Measurements from ENCODE around the gene LVRN.
"Not testable (repeated sequence)": the region's sequence is repeated elsewhere in the genome, so short reads cannot be mapped to it uniquely, and the experiment has no call there.

Gene LVRN, protein sequence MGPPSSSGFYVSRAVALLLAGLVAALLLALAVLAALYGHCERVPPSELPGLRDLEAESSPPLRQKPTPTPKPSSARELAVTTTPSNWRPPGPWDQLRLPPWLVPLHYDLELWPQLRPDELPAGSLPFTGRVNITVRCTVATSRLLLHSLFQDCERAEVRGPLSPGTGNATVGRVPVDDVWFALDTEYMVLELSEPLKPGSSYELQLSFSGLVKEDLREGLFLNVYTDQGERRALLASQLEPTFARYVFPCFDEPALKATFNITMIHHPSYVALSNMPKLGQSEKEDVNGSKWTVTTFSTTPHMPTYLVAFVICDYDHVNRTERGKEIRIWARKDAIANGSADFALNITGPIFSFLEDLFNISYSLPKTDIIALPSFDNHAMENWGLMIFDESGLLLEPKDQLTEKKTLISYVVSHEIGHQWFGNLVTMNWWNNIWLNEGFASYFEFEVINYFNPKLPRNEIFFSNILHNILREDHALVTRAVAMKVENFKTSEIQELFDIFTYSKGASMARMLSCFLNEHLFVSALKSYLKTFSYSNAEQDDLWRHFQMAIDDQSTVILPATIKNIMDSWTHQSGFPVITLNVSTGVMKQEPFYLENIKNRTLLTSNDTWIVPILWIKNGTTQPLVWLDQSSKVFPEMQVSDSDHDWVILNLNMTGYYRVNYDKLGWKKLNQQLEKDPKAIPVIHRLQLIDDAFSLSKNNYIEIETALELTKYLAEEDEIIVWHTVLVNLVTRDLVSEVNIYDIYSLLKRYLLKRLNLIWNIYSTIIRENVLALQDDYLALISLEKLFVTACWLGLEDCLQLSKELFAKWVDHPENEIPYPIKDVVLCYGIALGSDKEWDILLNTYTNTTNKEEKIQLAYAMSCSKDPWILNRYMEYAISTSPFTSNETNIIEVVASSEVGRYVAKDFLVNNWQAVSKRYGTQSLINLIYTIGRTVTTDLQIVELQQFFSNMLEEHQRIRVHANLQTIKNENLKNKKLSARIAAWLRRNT

GRCh38 chr5:115962239-115962564 lies at the start of gene LVRN:
Gene LVRN (plus strand): TSS chr5:115962475. CDS start chr5:115962618, 143 bp downstream.
- Mint-ChIP-seq H3K9me3 (no peaks in the 10 kb centered on the region), H3K27me3 (ENCODE audit: low read depth) (peaks cover 65% of the 10 kb centered on the region), H3K36me3 (ENCODE audit: low read depth) (no peaks in the 10 kb centered on the region), H3K4me1 (ENCODE audit: low read depth) (no peaks in the 10 kb centered on the region), H3K4me3 (no peak within 1 kb of the TSS), H3K27ac (no peak within 1 kb of the TSS)

DNA sequence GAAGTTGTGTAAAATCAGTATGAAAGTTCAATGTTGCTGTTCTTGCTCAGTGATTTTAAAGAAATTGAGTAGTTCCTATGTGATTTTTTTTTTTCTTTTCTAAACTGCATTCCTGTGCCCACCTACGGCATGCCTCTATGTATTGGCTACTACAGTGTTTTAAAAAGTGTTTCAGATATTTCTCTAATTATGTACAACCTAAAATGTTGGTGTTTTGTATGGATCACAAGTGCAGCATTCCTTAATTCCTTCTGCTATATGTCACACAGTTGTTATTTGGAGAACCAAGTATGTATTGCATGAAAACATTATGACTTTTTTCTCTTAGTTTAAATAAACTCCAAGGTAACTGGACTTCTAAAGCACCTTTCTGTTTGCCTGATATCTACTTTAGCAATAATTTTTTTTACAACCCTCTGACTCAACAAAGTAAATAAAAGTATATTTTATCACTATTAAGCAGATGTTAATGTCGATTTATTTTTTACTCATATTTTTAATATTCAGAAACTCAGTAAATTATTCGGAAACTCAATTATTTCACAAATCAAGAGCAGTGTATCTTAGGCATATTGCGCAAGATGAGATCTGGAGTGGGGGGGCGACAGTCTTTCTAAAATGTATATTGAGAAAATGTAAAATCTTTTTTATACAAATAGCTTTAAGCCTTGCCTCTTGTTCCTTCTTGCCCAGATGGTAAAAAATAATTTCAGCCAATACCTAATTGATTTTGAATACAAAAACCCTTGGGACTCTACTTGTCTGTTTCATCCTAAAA lies 48.5 kb upstream of the LVRN start:
- H3K4me1 Mint-ChIP-seq (ENCODE audit: low read depth); H3K36me3 Mint-ChIP-seq (ENCODE audit: low read depth); H3K4me3 Mint-ChIP-seq; H3K27ac Mint-ChIP-seq; H3K27me3 Mint-ChIP-seq (ENCODE audit: low read depth); H3K9me3 Mint-ChIP-seq: not testable (repeated sequence)

DNA sequence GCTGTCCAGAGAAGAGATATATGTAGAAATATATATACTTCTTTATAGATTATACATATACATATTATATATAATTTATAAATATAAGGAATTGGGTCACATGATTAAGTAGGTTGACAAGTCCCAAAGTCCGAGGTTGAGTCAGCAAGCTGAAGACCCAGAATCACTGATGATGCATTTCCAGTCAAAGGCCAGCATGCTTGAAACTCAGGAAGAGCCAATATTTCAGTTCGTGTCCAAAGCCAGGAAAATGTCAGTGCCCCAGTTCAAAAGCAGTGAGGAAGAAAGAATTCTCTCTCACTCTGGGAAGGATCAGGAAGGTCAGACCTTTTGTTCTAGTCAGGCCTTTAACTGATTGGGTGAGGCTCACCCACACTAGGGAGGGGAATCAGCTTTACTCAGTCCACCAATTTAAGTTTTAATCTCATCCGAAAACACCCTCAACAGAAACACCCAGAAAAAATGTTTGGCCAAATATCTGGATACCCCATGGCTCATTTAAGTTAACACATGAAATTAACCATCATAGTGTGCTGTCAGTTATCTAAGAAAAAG lies 42.0 kb upstream of the LVRN start:
- Mint-ChIP-seq H3K9me3 (no peaks in the 10 kb centered on the region), H3K4me3 (no peak overlapping the region), H3K4me1 (ENCODE audit: low read depth) (no peaks in the 10 kb centered on the region), H3K27ac (no peak overlapping the region), H3K27me3 (ENCODE audit: low read depth) (no peaks in the 10 kb centered on the region), H3K36me3 (ENCODE audit: low read depth) (no peaks in the 10 kb centered on the region)

GRCh38 chr5:115928578-115929407 lies 33.5 kb upstream of the LVRN start:
- not testable (repeated sequence) for H3K27me3 Mint-ChIP-seq (ENCODE audit: low read depth); H3K27ac Mint-ChIP-seq; H3K9me3 Mint-ChIP-seq; H3K36me3 Mint-ChIP-seq (ENCODE audit: low read depth); H3K4me1 Mint-ChIP-seq (ENCODE audit: low read depth); H3K4me3 Mint-ChIP-seq

DNA sequence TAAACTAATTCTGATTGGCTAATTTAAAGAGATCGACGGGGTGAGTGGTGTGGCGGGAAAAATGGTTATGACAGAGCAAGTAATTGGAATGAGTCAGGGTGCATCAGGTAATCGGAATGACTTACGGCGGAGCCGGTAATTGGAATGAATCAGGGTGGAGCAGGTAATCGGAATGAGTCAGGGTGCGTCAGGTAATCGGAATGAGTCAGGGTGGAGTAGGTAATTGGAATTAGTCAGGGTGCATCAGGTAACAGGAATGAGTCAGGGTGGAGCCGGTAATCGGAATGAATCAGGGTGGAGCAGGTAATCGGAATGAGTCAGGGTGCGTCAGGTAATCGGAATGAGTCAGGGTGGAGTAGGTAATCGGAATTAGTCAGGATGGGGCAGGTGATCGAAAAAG lies 32.1 kb upstream of the LVRN start:
- H3K4me1 Mint-ChIP-seq (ENCODE audit: low read depth); H3K27me3 Mint-ChIP-seq (ENCODE audit: low read depth); H3K4me3 Mint-ChIP-seq; H3K36me3 Mint-ChIP-seq (ENCODE audit: low read depth); H3K9me3 Mint-ChIP-seq; H3K27ac Mint-ChIP-seq: not testable (repeated sequence)

DNA sequence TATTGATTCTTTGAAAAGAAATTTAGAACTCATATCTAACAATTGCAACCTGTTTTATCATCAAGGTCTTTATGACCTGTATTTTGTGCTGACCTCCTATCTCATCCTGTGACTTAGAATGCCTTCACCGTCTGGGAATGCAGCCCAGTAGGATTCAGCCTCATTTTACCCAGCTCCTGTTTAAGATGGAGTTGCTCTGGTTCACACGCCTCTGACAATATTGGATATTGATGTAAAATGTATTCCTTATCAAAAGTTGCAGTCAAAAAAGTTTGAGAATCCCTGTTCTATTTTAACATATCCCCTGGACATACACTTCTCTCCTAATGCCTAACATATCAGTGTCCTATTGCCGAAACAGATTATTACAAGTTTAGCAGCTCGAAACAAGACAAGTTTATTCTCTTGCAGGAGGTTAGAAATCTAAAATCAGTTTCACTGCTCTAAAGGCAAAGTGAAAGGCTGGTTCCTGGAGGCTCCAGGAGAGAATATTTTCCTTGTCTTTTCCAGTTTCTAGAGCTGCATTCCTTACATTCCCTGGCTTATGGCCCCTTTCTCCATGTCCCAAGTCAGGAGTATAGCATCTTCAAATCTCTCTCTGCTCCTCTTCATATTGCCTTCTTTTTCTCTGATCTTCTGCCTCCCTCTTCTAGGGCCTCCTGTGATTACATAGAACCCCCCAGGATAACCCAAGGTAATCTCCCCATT lies 31.5 kb upstream of the LVRN start:
- no peak overlapping the region for H3K4me3 Mint-ChIP-seq
- no peak overlapping the region for H3K27ac Mint-ChIP-seq
- H3K36me3 Mint-ChIP-seq (ENCODE audit: low read depth): no peaks in the 10 kb centered on the region
- H3K9me3 Mint-ChIP-seq: no peaks in the 10 kb centered on the region
- H3K27me3 Mint-ChIP-seq (ENCODE audit: low read depth): no peaks in the 10 kb centered on the region
- H3K4me1 Mint-ChIP-seq (ENCODE audit: low read depth): no peaks in the 10 kb centered on the region

DNA sequence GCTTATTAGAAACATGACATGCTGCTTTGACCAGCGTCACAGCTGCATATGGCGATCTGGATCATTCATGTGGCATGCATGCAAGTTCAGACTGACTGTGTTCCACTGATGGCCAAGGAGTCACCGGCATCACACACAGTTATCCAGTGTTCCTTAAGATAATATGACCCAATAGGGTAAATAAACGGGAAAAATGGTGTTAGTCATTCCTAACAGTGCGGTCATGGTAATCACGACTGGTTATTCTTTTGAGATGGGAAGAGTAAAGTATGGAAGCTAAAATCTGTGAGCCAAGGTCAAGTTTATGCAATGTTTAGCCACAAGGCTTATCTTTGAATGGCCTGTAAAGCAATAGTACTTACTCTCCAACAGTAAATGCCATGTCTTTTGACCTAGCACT lies 29.3 kb upstream of the LVRN start:
- H3K4me3 Mint-ChIP-seq: no peak overlapping the region
- H3K27me3 Mint-ChIP-seq (ENCODE audit: low read depth): no peaks in the 10 kb centered on the region
- H3K9me3 Mint-ChIP-seq: no peaks in the 10 kb centered on the region
- H3K36me3 Mint-ChIP-seq (ENCODE audit: low read depth): no peaks in the 10 kb centered on the region
- H3K4me1 Mint-ChIP-seq (ENCODE audit: low read depth): no peaks in the 10 kb centered on the region
- no peak overlapping the region for H3K27ac Mint-ChIP-seq

DNA sequence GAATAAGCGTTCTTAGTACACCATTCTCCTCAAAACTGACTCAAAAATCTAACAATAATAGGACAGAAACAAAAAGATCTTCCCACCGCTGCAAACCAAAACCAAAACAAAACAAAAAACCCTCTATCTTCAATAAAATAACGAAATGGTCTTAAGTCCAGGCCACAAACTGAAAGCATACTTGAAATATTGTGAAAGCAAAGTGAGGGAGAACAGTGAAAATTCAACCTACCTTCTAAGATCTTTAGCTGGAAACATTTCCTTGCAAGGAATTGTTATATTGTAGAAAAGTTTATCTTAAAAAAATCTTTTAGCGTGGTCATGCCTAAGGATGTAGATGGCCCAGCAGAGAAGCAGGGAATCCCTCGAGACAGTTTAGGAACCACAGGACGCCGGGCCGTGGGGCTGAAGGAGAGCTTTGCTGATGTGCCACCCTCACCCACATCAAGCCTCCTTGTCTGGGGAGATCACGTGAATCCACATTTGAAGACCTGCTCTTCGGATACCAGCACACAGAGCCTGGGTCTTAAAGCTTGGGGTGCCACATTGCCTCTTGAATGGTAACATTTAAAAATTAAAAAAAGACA lies 27.8 kb upstream of the LVRN start:
- no peak overlapping the region for H3K4me3 Mint-ChIP-seq
- no peaks in the 10 kb centered on the region for H3K27me3 Mint-ChIP-seq (ENCODE audit: low read depth)
- H3K9me3 Mint-ChIP-seq: no peaks in the 10 kb centered on the region
- no peaks in the 10 kb centered on the region for H3K4me1 Mint-ChIP-seq (ENCODE audit: low read depth)
- H3K27ac Mint-ChIP-seq: no peak overlapping the region
- H3K36me3 Mint-ChIP-seq (ENCODE audit: low read depth): no peaks in the 10 kb centered on the region

DNA sequence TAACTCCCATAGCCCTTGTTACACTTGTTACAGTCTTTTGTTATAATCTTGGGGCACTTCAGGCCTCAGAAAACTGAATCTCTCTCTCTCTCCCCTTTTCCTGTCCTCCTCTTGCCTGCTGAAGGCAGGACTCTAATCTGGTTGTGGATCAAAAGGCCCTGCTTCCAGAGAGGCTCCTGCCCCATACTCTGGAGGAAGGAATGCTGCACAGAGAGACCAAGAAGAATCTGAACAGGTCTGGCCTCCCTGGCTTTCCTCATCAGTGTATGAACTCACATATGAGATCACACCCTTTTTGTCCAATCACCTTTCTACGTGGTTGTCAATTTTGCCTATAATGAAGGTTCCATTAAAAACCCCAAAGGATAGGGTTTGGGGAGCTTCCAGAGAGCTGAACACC lies 26.2 kb upstream of the LVRN start:
- Mint-ChIP-seq H3K9me3 (peaks cover 1% of the 10 kb centered on the region), H3K27ac (no peak overlapping the region), H3K27me3 (ENCODE audit: low read depth) (no peaks in the 10 kb centered on the region), H3K36me3 (ENCODE audit: low read depth) (no peaks in the 10 kb centered on the region), H3K4me1 (ENCODE audit: low read depth) (no peaks in the 10 kb centered on the region), H3K4me3 (no peak overlapping the region)

DNA sequence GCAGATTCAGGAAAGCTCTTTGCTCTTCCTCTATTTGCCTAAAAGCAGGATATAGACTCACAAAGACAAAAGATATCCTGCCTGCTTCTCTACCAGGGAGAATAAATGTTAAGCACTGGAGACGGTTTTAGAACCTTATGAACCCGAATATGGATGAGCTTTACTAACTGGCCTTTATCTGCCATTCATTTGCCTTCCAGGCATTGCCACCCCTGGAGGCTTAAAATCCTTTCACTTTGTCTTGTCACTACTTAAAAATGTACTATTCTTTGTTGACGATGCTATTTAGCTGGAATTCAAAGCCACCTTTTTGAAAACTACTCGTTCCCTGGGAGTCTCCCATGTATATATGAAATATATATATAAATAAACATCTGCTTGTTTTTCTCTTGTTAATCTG lies 23.2 kb upstream of the LVRN start:
- Mint-ChIP-seq H3K27ac (no peak overlapping the region), H3K4me3 (no peak overlapping the region), H3K4me1 (ENCODE audit: low read depth) (no peaks in the 10 kb centered on the region), H3K9me3 (peaks cover 5% of the 10 kb centered on the region), H3K36me3 (ENCODE audit: low read depth) (no peaks in the 10 kb centered on the region), H3K27me3 (ENCODE audit: low read depth) (no peaks in the 10 kb centered on the region)

- no peak overlapping the region for H3K4me3 Mint-ChIP-seq
- no peaks in the 10 kb centered on the region for H3K27me3 Mint-ChIP-seq (ENCODE audit: low read depth)
- no peaks in the 10 kb centered on the region for H3K36me3 Mint-ChIP-seq (ENCODE audit: low read depth)
- no peak overlapping the region for H3K27ac Mint-ChIP-seq
- peaks cover 5% of the 10 kb centered on the region for H3K9me3 Mint-ChIP-seq
- no peaks in the 10 kb centered on the region for H3K4me1 Mint-ChIP-seq (ENCODE audit: low read depth)
Measured at GRCh38 chr5:115940080-115940810, 22.0 kb upstream of the LVRN start.

GRCh38 chr5:115941051-115941675 lies 21.1 kb upstream of the LVRN start:
- Mint-ChIP-seq H3K27me3 (ENCODE audit: low read depth) (no peaks in the 10 kb centered on the region), H3K4me3 (no peak overlapping the region), H3K36me3 (ENCODE audit: low read depth) (no peaks in the 10 kb centered on the region), H3K4me1 (ENCODE audit: low read depth) (no peaks in the 10 kb centered on the region), H3K9me3 (peaks cover 5% of the 10 kb centered on the region), H3K27ac (no peak overlapping the region)

All from T-helper 1 cell treated with Interleukin-12 subunit alpha and Interleukin-12 subunit beta and Interleukin-4 antibody, amounts not matched to agents 30 μg/mL and 1 μg/mL, for 36 hours (primary cell).